Kidney capillary endothelial cell (primary cell): ENCODE measurements around the gene SLC6A19.

ENCODE experiments used
- DNase-seq: peaks from one replicate; pipeline ENCODE4 v3.0.0-alpha.2; 2018; ENCODE audit warnings: low spot score

The SLC6A19 gene

GRCh38 chr5:1195916-1196315 lies 5.5 kb upstream of the SLC6A19 start:
- no peak for DNase-seq

DNA sequence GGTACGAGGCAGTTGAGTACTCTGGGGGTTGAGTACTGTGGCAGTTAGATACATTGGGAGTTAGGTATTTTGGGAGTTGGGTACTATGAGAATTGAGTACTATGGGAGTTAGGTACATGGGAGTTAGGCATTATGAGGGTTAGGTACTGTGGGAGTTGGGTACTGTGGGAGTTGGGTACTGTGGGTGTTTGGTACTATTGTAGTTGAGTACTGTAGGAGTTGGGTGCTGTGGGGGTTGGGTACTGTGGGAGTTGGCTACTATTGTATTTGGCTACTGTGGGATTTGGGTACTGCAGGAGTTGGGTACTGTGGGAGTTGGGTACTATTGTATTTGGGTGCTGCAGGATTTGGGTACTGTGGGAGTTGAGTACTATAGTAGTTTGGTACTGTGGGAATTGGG lies 4.8 kb upstream of the SLC6A19 start:
- DNase-seq, result no peak

- no peak for DNase-seq
These were observed 3.3 kb upstream of the SLC6A19 start for GRCh38 chr5:1197876-1198666.

DNA sequence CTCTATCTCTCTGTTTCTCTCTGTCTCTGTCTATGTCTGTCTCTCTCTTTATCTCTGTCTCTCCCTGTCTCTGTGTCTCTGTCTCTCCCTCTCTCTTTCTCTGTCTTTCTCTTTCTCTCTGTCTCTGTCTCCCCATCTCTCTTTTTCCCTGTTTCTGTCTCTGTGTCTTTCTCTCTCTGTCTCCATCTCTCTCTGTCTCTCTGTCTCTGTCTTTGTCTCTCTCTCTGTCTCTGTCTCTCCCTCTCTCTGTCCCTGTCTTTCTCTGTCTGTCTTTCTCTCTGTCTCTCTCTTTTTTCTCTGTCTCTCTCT lies 2.1 kb upstream of the SLC6A19 start:
- no peak for DNase-seq

GRCh38 chr5:1199649-1200494 lies 1.5 kb upstream of the SLC6A19 start:
- no peak for DNase-seq

- no peak for DNase-seq
These were observed 684 bp upstream of the SLC6A19 start for GRCh38 chr5:1200495-1201326.

DNA sequence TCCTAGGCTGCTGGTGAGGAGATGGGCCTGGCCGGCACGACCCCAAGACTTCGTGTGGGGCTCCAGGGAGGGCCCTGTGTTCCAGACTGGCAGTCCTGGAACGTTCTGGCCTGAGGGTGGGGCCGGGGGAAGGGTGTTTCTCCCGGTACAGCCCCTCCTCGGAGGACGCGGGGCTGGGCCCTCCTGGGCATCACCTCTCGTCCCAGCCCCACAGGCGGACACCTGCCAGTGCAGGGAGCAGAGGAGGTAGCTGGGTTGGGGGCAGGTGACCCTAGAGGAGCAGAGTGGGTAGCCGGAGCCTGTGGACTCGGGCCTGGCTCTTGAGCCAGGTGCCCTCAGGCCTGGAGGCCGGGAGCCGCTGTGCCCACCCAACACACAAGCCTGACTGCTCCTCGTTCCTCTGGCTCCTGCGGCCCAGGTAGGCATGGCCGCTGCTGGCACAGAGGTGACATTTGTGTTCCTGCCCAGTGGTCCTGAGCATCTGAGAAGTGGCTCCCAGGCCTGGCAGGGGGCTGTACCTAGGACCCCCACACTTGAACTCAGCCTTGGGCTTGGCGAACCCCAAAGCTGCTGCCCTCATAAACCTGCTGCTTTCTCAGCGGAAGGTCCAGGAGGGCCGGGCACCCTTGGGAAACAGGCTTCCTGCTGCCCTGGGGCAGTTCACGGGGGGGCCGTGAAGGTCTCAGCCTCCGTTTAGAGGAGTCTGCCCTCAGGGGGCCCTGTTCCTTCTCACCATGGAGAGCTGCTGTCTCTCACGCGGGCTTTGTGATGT lies 817 bp downstream of the SLC6A19 start:
- DNase-seq, result no peak

- no peak for DNase-seq
These were observed 1.4 kb downstream of the SLC6A19 start for GRCh38 chr5:1202798-1203185.

GRCh38 chr5:1203311-1203967 lies 2.0 kb downstream of the SLC6A19 start:
- DNase-seq, result no peak

DNA sequence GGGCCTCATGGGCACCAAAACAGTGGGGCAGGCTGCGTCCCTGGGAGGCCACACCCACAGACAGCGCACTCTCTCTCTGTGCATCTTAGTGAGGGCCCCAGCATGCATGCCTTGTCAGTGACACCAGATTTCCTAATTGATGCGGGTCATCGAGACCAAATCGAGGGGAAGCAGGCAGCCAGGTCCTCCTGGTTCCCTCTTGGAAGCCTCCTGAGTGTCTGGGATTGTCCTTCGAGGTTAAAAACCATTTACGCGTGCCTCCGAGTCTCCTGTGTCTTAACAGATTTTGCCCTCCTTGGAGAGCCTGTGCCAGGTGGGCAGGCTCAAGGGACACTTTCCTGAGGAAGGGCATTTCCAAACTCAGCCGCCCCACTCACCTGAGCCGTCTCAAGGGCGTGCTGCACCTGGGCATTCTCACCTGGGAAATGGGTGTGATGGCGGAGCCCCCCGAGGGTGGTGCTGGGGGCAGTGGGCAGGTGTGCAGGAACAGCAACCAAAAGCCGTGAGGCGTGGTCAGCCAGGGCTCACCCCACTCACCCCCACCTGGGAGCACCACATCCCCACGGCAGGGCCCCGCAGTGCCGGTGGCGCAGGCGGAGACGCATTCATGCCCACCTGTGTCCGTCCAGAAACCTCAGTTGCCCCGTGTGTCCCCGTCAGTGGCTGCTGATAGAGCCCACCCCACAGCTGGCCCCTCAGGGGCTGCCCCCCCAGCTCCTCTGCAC lies 2.7 kb downstream of the SLC6A19 start:
- no peak for DNase-seq

GRCh38 chr5:1204693-1205242 lies 3.4 kb downstream of the SLC6A19 start:
- DNase-seq, result peak; percentile 9

DNA sequence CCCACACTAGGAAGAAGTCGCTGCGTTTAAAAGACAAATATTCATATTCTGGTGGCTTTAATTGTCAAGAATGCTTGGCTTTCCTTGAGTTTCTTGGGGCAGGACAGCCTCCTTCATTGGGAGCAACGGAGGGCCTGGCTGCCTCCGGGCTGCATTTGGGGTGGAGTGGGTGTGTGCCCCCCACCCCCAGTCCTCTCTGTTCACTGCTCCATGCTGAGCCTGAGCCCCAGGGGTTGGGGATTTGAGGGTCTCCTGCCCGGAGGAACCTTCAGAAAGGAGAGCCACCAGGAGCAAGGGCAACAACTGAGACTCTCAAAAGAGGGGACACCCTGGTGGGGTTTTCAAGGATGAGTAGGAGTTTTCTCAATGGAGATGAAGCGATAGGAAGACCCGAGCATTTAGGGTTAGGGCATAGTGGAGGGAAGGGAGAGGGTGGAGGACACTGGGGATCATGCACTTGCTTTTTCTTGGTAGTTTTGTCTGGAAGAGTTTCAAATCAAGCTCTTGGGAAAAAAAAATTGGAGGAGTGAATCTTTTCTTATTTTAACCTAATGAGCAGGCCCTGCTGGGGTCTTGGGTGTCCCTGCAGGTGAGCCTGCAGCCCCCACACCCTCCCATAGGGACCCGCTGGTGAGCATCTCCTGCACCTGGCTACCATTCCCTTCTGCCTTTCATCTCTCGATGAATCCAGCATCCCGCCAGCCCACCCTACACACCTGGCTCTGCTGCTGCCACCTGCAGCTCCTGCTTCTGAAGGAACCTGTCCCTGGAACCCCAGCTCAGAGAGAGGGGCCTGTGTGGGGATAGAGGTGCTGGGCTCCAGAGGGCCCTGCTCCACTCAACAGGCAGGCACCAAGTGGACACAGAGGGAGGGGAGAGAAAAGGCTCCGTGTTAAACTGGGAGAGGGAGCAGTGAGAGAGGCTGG lies 4.1 kb downstream of the SLC6A19 start:
- no peak for DNase-seq

GRCh38 chr5:1206521-1207412 lies 5.4 kb downstream of the SLC6A19 start:
- DNase-seq, result no peak

GRCh38 chr5:1207555-1207954 lies 6.2 kb downstream of the SLC6A19 start:
- no peak for DNase-seq

DNA sequence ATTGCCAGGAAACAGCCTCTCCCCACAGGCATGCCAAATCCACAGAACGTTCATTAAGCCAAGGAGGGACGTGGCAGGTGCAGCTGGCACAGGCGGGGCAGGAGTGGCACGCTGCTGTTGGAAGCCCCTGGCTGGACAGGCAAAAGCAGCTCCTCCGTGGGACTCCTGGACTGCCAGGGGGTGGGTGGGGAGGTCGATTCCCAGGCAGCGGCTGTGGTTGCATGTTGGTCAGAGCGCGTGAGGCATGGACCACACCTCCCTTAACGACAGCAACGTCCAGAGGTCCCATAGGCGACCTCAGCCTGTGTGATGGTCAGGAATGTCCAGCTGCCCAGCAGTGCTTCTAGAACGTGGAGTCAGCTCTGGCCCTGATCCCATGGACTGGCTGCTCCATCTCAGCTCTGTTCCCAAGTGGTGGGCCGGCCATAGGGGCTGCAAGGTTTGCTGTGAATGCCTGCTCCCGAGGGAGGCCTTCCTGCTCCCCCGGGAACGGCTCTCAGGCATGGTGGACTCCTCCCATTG lies 6.9 kb downstream of the SLC6A19 start:
- no peak for DNase-seq

DNA sequence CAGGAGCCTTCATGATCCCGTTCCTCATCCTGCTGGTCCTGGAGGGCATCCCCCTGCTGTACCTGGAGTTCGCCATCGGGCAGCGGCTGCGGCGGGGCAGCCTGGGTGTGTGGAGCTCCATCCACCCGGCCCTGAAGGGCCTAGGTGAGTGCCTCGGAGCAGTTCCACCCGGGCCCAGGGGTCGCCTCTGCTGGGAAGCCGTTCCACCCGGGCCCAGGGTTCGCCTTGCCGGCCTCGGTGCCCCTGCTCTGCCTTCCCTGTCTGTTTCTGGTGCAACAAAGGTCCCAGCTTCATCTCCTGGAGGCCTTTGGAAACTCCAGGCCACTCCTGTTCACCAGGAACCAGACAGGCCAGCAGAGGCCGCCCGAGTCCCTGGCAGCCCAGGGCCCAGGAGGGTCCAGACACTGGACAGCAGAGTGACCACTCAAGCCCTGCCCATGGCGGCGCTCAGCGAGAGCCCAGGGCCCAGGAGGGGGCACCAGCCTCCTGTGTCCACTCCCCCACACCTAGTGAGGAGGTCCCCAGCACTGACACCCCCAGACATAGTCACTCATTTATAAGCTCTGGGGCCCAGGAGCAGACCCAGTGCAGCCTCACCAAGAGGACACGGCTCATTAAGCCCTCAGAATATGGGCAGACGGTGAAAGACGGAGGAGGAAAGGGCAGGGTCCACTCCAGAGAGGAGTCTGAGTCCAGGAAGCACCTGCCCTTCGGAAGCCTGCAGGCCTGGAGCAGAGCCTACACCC lies 7.5 kb downstream of the SLC6A19 start:
- DNase-seq, result peak; percentile 14

- no peak for DNase-seq
These were observed 8.1 kb downstream of the SLC6A19 start for GRCh38 chr5:1209489-1209852.
